HEK293 (cell line): Measurements from ENCODE around the gene MASP2.
"Not testable (repeated sequence)": the region's sequence is repeated elsewhere in the genome, so short reads cannot be mapped to it uniquely, and the experiment has no call there.

ENCODE experiments used
- CTCF ChIA-PET: fragments of 350-600 bp; formaldehyde crosslinking; extraction: SDS; loops from one replicate; lab custom pipeline; 2021; ENCODE audit warnings: antibody characterized with exemption; lab: Yijun Ruan, JAX
- POLR2A ChIA-PET: fragments of 300-600 bp; formaldehyde crosslinking; extraction: SDS; loops from one replicate; lab custom pipeline; 2020; ENCODE audit warnings: antibody characterized with exemption, inconsistent platforms; lab: Yijun Ruan, JAX
- H3K27ac ChIP-seq: fragments of 200-500 bp; sonication (Bioruptor generic); 2 replicates; pipeline ENCODE4 v1.5.1; 2014; ENCODE audit warnings: low read depth, low read length, control low read depth, inconsistent platforms; ENCODE audit errors: extremely low read depth
- H3K36me3 ChIP-seq, 2 experiments: fragments of 200-500 bp in 1 of 2; sonication (Bioruptor generic) in 1 of 2; 1 replicate in 1 of 2; 2 replicates in 1 of 2; pipeline ENCODE4 v1.5.1; 2014 to 2017; ENCODE audit warnings: inconsistent platforms in 2 of 2, low read length in 2 of 2; ENCODE audit not compliant: control insufficient read depth in 2 of 2, insufficient read depth in 1 of 2
- H3K4me1 ChIP-seq: fragments of 200-500 bp; sonication (Bioruptor generic); 2 replicates; pipeline ENCODE4 v1.5.1; 2014; ENCODE audit warnings: mild to moderate bottlenecking, low read length, inconsistent platforms; ENCODE audit not compliant: control insufficient read depth, insufficient read depth
- H3K4me3 ChIP-seq: 2 replicates; pipeline ENCODE4 v1.5.1; 2011; ENCODE audit warnings: low read depth, mild to moderate bottlenecking, control low read depth, low read length, moderate library complexity
- H3K9me3 ChIP-seq: fragments of 200-500 bp; sonication (Bioruptor generic); 2 replicates; pipeline ENCODE4 v1.5.1; 2014; ENCODE audit warnings: low read depth, low read length, inconsistent platforms; ENCODE audit not compliant: control insufficient read depth, insufficient read depth
- OVOL3 ChIP-seq: fragments of 450-650 bp; formaldehyde crosslinking; IDR thresholded peaks from 2 replicates; pipeline ENCODE4 v1.5.1; 2016; ENCODE audit warnings: missing biosample characterization, missing genetic modification characterization
- RBAK ChIP-seq: fragments of 450-650 bp; formaldehyde crosslinking; IDR thresholded peaks from 2 replicates; pipeline ENCODE4 v1.5.1; 2016; ENCODE audit warnings: missing biosample characterization, missing genetic modification characterization
- SP2 ChIP-seq: fragments of 450-650 bp; formaldehyde crosslinking; IDR thresholded peaks from 2 replicates; pipeline ENCODE4 v1.5.1; 2016; ENCODE audit warnings: missing biosample characterization, missing genetic modification characterization
- TCF7L2 ChIP-seq: IDR thresholded peaks from 2 replicates; pipeline ENCODE4 v1.6.1; 2011; ENCODE audit warnings: low read depth, mild to moderate bottlenecking, inconsistent platforms, low read length, moderate library complexity, borderline replicate concordance
- ZBTB21 ChIP-seq: fragments of 450-650 bp; formaldehyde crosslinking; IDR thresholded peaks from 2 replicates; pipeline ENCODE4 v1.5.1; 2017; ENCODE audit warnings: missing biosample characterization, missing genetic modification characterization
- ZNF121 ChIP-seq: fragments of 450-650 bp; formaldehyde crosslinking; IDR thresholded peaks from 2 replicates; pipeline ENCODE4 v1.5.1; 2016; ENCODE audit warnings: missing biosample characterization, missing genetic modification characterization
- ZNF138 ChIP-seq: fragments of 450-650 bp; formaldehyde crosslinking; IDR thresholded peaks from 2 replicates; pipeline ENCODE4 v1.5.1; 2016; ENCODE audit warnings: missing biosample characterization, missing genetic modification characterization, borderline replicate concordance
- ZNF23 ChIP-seq: fragments of 450-650 bp; formaldehyde crosslinking; IDR thresholded peaks from 2 replicates; pipeline ENCODE4 v1.5.1; 2016; ENCODE audit warnings: missing biosample characterization, missing genetic modification characterization, borderline replicate concordance
- ZNF311 ChIP-seq: fragments of 450-650 bp; formaldehyde crosslinking; IDR thresholded peaks from 2 replicates; pipeline ENCODE4 v1.5.1; 2017; ENCODE audit warnings: missing biosample characterization, missing genetic modification characterization, borderline replicate concordance
- ZNF324 ChIP-seq: fragments of 450-650 bp; formaldehyde crosslinking; IDR thresholded peaks from 2 replicates; pipeline ENCODE4 v1.5.1; 2016; ENCODE audit warnings: missing biosample characterization, missing genetic modification characterization
- ZNF549 ChIP-seq: fragments of 450-650 bp; IDR thresholded peaks from 2 replicates; pipeline ENCODE4 v1.5.1; 2018; ENCODE audit warnings: missing biosample characterization, missing genetic modification characterization, mild to moderate bottlenecking, inconsistent platforms, moderate library complexity
- ZNF585B ChIP-seq: fragments of 450-650 bp; formaldehyde crosslinking; IDR thresholded peaks from 2 replicates; pipeline ENCODE4 v1.5.1; 2016; ENCODE audit warnings: missing biosample characterization, missing genetic modification characterization
- ZNF623 ChIP-seq: fragments of 450-650 bp; formaldehyde crosslinking; IDR thresholded peaks from 2 replicates; pipeline ENCODE4 v1.5.1; 2016; ENCODE audit warnings: missing biosample characterization, missing genetic modification characterization
- ZNF785 ChIP-seq: fragments of 450-650 bp; formaldehyde crosslinking; IDR thresholded peaks from 2 replicates; pipeline ENCODE4 v1.5.1; 2016; ENCODE audit warnings: missing biosample characterization, missing genetic modification characterization
- ZNF791 ChIP-seq: fragments of 450-650 bp; formaldehyde crosslinking; IDR thresholded peaks from 2 replicates; pipeline ENCODE4 v1.5.1; 2016; ENCODE audit warnings: missing biosample characterization, missing genetic modification characterization
- TF ChIP-seq, protein P1 (sequence below): fragments of 450-650 bp; formaldehyde crosslinking; IDR thresholded peaks from 2 replicates; pipeline ENCODE4 v1.5.1; 2016; ENCODE audit warnings: missing biosample characterization, missing genetic modification characterization
- TF ChIP-seq, protein P2 (sequence below): fragments of 450-650 bp; formaldehyde crosslinking; IDR thresholded peaks from 2 replicates; pipeline ENCODE4 v1.5.1; 2016; ENCODE audit warnings: missing biosample characterization, missing genetic modification characterization, borderline replicate concordance
- TF ChIP-seq, protein P3 (sequence below): fragments of 450-650 bp; formaldehyde crosslinking; optimal IDR thresholded peaks from 2 replicates; pipeline ENCODE3; 2016; ENCODE audit warnings: missing biosample characterization, mild to moderate bottlenecking, missing genetic modification characterization
- TF ChIP-seq, protein P4 (sequence below): fragments of 450-650 bp; formaldehyde crosslinking; IDR thresholded peaks from 2 replicates; pipeline ENCODE4 v1.5.1; 2016; ENCODE audit warnings: missing biosample characterization, missing genetic modification characterization, low read depth
- TF ChIP-seq, protein P5 (sequence below): fragments of 450-650 bp; formaldehyde crosslinking; IDR thresholded peaks from 2 replicates; pipeline ENCODE4 v1.5.1; 2016; ENCODE audit warnings: missing biosample characterization, missing genetic modification characterization, borderline replicate concordance

The MASP2 gene

DNA sequence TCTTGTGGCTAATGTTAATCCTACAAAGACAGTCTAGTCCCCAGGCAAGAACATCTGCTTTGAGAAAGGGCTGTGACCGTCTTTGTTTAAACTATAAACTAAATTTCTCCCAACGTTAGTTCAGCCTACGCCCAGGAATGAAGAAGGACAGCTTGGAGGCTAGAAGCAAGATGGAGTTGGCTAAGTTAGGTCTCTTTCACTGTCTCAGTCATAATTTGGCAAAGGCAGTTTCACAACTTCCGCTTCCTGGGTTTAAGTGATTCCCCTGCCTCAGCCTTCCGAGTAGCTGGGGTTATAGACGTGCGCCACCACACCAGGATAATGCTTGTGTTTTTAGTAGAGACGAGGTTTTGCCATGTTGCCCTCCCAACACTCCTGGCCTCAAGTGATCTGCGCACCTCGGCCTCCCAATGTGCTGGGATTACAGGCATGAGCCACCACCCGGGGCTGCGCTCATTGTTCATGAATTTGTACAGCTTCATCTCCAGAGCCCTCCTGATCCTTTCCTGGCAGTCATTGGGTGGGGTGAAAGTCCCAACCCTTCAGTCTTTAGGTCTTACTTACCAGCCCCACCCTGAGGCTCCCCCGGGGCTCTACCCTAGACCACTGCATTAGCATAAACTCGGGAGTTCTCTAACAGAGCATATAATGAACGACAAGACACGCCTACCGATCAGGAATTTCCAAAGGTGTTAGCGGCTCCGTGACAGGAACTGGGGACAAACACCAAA lies 4.9 kb upstream of the MASP2 start:
- H3K9me3 ChIP-seq: no peaks in the 10 kb centered on the region
- H3K36me3 ChIP-seq: peaks cover 4 to 37% of the 10 kb centered on the region in 2 experiments; a peak in 2 of 3 replicates
- no peak for TF ChIP-seq ZNF791 (tag by site-specific recombination)
- TF ChIP-seq, protein P1, sequence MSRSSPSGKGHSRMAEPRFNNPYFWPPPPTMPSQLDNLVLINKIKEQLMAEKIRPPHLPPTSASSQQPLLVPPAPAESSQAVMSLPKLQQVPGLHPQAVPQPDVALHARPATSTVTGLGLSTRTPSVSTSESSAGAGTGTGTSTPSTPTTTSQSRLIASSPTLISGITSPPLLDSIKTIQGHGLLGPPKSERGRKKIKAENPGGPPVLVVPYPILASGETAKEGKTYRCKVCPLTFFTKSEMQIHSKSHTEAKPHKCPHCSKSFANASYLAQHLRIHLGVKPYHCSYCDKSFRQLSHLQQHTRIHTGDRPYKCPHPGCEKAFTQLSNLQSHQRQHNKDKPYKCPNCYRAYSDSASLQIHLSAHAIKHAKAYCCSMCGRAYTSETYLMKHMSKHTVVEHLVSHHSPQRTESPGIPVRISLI (tag by site-specific recombination): no peak
- TF ChIP-seq ZNF585B (tag by site-specific recombination): no peak
- TF ChIP-seq, protein P2, sequence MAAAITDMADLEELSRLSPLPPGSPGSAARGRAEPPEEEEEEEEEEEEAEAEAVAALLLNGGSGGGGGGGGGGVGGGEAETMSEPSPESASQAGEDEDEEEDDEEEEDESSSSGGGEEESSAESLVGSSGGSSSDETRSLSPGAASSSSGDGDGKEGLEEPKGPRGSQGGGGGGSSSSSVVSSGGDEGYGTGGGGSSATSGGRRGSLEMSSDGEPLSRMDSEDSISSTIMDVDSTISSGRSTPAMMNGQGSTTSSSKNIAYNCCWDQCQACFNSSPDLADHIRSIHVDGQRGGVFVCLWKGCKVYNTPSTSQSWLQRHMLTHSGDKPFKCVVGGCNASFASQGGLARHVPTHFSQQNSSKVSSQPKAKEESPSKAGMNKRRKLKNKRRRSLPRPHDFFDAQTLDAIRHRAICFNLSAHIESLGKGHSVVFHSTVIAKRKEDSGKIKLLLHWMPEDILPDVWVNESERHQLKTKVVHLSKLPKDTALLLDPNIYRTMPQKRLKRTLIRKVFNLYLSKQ (tag by site-specific recombination): no peak
- TF ChIP-seq ZNF138 (tag by site-specific recombination): no peak
- TF ChIP-seq SP2 (tag by site-specific recombination): no peak
- TF ChIP-seq ZNF121 (tag by site-specific recombination): no peak
- TF ChIP-seq, protein P3, sequence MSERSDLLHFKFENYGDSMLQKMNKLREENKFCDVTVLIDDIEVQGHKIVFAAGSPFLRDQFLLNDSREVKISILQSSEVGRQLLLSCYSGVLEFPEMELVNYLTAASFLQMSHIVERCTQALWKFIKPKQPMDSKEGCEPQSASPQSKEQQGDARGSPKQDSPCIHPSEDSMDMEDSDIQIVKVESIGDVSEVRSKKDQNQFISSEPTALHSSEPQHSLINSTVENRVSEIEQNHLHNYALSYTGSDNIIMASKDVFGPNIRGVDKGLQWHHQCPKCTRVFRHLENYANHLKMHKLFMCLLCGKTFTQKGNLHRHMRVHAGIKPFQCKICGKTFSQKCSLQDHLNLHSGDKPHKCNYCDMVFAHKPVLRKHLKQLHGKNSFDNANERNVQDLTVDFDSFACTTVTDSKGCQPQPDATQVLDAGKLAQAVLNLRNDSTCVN (tag by site-specific recombination): no peak
- no peak for TF ChIP-seq ZNF324 (tag by site-specific recombination)
- no peak overlapping the region for H3K27ac ChIP-seq
- H3K4me1 ChIP-seq: no peaks in the 10 kb centered on the region
- POLR2A ChIA-PET: interaction anchor here (0.6 to 1.0 kb wide), 2 partner anchors 8 to 935 kb away, joined by 3 to 6 read pairs; partner anchors contain the start of gene SRM
- H3K4me3 ChIP-seq: no peak overlapping the region
- CTCF ChIA-PET: interaction anchor here (7.3 kb wide), 1 partner anchor 14 kb away, joined by 47 read pairs; no protein-coding TSS in a partner anchor

DNA sequence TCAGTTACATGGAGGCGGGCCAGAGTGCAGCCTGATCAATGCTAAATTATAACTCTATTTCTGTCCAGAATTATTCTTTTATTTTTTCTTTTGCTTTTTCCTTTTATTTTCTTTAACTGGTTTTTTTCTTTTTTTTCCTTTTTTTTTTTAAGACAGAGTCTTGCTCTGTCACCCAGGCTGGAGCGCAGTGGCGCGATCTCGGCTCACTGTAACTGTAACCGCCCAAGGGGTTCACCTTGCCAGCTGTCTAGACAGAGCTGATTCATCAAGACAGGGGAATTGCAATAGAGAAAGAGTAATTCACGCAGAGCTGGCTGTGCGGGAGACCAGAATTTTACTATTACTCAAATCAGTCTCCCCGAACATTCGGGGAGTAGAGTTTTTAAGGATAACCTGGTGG lies 4.1 kb upstream of the MASP2 start:
- H3K36me3 ChIP-seq: peaks cover 0 to 29% of the 10 kb centered on the region in 2 experiments; a peak in 2 of 3 replicates
- POLR2A ChIA-PET, H3K4me3 ChIP-seq, H3K9me3 ChIP-seq, H3K4me1 ChIP-seq, H3K27ac ChIP-seq: not testable (repeated sequence)
- CTCF ChIA-PET: interaction anchor here (7.3 kb wide), 1 partner anchor 13 kb away, joined by 47 read pairs; no protein-coding TSS in a partner anchor

DNA sequence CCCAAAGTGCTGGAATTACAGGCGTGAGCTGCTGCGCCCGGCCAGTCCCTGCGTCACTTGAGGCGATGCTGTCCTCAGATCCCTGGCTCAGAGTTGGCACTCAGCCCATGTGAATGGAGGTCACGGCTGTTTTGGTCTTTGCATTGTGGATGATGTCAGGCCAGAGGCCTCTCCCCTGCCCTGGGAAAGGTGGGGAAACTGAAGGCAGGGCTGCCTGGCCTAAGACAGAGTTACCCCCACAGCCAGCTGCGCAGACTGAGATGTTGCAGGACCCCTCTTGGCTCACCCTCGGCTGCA lies 821 bp downstream of the MASP2 start:
- POLR2A ChIA-PET: no interaction called here
- Histone ChIP-seq H3K36me3 (no peaks in the 10 kb centered on the region), H3K4me1 (no peaks in the 10 kb centered on the region), H3K27ac (no peak overlapping the region), H3K9me3 (no peaks in the 10 kb centered on the region), H3K4me3 (no peak overlapping the region)
- TF ChIP-seq, protein P4, sequence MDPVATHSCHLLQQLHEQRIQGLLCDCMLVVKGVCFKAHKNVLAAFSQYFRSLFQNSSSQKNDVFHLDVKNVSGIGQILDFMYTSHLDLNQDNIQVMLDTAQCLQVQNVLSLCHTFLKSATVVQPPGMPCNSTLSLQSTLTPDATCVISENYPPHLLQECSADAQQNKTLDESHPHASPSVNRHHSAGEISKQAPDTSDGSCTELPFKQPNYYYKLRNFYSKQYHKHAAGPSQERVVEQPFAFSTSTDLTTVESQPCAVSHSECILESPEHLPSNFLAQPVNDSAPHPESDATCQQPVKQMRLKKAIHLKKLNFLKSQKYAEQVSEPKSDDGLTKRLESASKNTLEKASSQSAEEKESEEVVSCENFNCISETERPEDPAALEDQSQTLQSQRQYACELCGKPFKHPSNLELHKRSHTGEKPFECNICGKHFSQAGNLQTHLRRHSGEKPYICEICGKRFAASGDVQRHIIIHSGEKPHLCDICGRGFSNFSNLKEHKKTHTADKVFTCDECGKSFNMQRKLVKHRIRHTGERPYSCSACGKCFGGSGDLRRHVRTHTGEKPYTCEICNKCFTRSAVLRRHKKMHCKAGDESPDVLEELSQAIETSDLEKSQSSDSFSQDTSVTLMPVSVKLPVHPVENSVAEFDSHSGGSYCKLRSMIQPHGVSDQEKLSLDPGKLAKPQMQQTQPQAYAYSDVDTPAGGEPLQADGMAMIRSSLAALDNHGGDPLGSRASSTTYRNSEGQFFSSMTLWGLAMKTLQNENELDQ: no peak
- TF ChIP-seq RBAK (tag by site-specific recombination) (no peak), ZBTB21 (no peak), ZNF549 (no peak), TCF7L2 (no peak), ZNF623 (tag by site-specific recombination) (no peak), ZNF785 (tag by site-specific recombination) (no peak), ZNF23 (tag by site-specific recombination) (no peak), OVOL3 (tag by site-specific recombination) (no peak), ZNF311 (tag by site-specific recombination) (no peak)
- TF ChIP-seq, protein P5, sequence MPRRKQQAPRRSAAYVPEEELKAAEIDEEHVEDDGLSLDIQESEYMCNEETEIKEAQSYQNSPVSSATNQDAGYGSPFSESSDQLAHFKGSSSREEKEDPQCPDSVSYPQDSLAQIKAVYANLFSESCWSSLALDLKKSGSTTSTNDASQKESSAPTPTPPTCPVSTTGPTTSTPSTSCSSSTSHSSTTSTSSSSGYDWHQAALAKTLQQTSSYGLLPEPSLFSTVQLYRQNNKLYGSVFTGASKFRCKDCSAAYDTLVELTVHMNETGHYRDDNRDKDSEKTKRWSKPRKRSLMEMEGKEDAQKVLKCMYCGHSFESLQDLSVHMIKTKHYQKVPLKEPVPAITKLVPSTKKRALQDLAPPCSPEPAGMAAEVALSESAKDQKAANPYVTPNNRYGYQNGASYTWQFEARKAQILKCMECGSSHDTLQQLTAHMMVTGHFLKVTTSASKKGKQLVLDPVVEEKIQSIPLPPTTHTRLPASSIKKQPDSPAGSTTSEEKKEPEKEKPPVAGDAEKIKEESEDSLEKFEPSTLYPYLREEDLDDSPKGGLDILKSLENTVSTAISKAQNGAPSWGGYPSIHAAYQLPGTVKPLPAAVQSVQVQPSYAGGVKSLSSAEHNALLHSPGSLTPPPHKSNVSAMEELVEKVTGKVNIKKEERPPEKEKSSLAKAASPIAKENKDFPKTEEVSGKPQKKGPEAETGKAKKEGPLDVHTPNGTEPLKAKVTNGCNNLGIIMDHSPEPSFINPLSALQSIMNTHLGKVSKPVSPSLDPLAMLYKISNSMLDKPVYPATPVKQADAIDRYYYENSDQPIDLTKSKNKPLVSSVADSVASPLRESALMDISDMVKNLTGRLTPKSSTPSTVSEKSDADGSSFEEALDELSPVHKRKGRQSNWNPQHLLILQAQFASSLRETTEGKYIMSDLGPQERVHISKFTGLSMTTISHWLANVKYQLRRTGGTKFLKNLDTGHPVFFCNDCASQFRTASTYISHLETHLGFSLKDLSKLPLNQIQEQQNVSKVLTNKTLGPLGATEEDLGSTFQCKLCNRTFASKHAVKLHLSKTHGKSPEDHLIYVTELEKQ (tag by site-specific recombination): no peak
- CTCF ChIA-PET: interaction anchor here (7.3 kb wide), 1 partner anchor 8 kb away, joined by 47 read pairs; no protein-coding TSS in a partner anchor
